ENCODE data around the gene ZNF646.
"Not testable (repeated sequence)": the region's sequence is repeated elsewhere in the genome, so short reads cannot be mapped to it uniquely, and the experiment has no call there.

ZNF646 gene

DNA sequence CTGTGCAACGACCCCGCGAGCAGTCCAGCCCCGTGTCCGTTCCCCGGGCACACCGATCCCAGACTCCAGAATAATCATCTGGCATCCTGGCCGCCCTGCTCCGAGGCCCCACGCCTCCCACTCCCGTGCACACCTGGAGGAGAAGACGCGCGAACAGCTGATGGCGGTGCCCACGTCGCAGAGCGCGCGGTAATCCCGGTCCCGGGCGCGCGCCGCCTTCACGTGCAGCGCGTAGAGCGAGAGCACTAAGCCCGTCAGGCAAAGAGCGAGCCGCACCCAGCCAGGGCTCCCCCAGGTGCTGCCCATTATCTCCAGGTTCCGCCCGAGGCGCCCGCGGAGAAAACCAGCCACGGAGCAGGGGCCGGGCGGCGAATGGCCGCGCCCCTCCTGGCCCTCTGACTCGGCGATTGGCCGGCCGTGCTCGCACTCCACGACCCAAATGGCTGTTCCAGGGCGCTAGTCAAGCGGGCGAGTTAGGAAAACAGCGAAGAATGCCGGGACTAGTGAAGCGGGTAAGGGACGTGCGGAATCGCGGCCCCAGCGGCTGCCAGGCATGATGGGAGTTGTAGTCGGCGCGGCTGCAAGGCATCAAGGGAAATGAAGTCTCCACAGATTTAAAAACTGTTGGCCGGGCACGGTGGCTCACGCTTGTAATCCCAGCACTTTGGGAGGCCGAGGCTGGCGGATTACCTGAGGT is 20.4 kb downstream of the ZNF646 start, which contains the start of gene VKORC1:
Gene VKORC1 (minus strand): TSS at position 374 of the 697 bp plus-strand sequence. CDS start 68 bp downstream, at position 306.
- Histone ChIP-seq H4K20me1 (ENCODE audit: low read depth, low read length) (peaks cover 2% of the 10 kb centered on the region; the same call in 1 of the 2 replicates), H3K36me3 (ENCODE audit: low read length) (no peaks in the 10 kb centered on the region), H3K4me2 (ENCODE audit: low read depth, low read length, poor library complexity, severe bottlenecking) (peak within 1 kb of the TSS; percentile 72), H3K79me2 (ENCODE audit: insufficient read depth, low read length) (peaks cover 20% of the 10 kb centered on the region), H3K27me3 (ENCODE audit: low read length) (no peaks in the 10 kb centered on the region), H3K9ac (ENCODE audit: low read length) (peak within 1 kb of the TSS; percentile 73), H3K9me3 (ENCODE audit: insufficient read depth, low read length) (no peaks in the 10 kb centered on the region), H3K4me3 (ENCODE audit: insufficient read depth, low read length, poor library complexity, severe bottlenecking) (peak within 1 kb of the TSS; percentile 82), H2AFZ (ENCODE audit: low read depth, low read length, severe bottlenecking) (peak within 1 kb of the TSS; percentile 98), H3K27ac (ENCODE audit: low read depth, low read length) (peak within 1 kb of the TSS; percentile 76), H3F3A (ENCODE audit: insufficient read depth) (peaks cover 10% of the 10 kb centered on the region), H3K9me2 (replicated peaks; ENCODE audit: insufficient read depth, low read length) (no peaks in the 10 kb centered on the region)
- TF ChIP-seq, protein P1, sequence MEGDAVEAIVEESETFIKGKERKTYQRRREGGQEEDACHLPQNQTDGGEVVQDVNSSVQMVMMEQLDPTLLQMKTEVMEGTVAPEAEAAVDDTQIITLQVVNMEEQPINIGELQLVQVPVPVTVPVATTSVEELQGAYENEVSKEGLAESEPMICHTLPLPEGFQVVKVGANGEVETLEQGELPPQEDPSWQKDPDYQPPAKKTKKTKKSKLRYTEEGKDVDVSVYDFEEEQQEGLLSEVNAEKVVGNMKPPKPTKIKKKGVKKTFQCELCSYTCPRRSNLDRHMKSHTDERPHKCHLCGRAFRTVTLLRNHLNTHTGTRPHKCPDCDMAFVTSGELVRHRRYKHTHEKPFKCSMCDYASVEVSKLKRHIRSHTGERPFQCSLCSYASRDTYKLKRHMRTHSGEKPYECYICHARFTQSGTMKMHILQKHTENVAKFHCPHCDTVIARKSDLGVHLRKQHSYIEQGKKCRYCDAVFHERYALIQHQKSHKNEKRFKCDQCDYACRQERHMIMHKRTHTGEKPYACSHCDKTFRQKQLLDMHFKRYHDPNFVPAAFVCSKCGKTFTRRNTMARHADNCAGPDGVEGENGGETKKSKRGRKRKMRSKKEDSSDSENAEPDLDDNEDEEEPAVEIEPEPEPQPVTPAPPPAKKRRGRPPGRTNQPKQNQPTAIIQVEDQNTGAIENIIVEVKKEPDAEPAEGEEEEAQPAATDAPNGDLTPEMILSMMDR (IDR thresholded peaks at IDR 0.05; ENCODE audit: insufficient read depth, low read length, poor library complexity, severe bottlenecking): no peak
- TF ChIP-seq EZH2phosphoT487 (conservative IDR thresholded peaks at IDR 0.05; ENCODE audit: low read length): no peak

DNA sequence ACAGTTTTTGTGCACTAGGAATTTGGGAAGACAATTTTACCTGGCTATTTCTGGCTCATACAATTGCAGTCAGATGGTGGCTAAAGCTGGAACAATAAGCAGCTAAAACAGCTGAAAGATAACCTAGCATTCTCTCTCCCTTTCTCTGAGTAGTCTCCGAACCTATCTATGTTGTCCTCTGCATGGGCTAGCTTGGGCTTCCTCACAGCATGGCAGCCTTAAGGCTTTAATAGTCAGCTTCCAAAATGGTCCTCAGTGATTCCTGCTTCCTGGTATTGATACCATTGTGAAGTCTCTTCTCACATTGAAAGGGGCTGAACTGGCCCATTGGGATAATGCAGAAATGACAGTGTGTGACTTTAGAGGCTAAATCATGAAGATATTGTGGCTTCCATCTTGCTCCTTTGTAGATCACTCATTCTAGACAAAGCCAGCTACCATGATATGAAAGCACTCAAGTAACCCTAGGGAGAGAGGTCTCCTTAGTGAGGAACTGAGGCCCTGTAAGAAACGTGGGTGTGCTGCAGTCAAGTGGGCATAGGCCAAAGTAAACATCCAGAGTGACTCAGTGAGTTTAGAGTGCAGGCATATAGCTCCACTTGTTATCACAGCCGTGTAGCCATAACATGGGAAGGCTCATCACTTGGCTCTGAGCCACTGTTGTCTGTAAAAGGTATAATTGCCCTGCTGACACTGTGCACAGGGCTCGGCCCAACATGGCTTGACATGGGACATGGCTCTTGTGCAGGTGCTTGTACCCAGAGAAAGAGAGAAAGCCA is 25.8 kb downstream of the ZNF646 start:
- Histone ChIP-seq H3K9ac (ENCODE audit: low read length) (no peak overlapping the region), H3K27me3 (ENCODE audit: low read length) (no peaks in the 10 kb centered on the region)

DNA sequence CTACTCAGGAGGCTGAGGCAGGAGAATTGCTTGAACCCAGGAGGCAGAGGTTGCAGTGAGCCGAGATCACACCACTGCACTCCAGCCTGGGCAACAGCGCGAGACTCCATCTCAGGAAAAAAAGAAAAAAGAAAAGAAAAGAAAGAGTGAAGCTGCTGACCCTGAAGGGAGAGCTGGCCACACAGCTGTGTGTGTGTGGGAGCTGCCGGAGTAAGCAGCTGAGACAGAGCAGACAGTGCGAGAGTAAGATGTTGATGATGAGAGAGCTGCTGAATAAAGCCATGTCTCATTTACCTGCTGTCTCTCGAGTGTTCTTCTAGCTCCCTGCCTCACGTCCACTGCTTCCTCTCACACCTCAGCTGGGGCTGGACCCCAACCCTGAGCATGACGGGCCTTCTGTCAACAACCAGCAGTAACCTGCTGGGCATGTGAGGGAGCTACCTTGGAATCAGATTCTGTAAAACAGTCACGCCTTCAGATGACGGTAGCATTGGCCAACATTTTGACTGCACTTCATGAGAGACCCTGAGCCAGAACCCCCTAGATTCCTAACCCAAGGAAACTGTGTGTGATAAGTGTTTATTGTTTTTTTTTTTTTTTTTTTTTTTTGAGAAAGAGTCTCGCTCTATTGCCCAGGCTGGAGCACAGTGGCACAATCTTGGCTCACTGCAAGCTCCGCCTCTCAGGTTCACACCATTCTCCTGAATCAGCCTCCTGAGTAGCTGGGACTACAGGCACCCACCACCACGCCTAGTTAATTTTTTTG is 26.8 kb downstream of the ZNF646 start:
- not testable (repeated sequence) for H3K4me3 ChIP-seq (ENCODE audit: insufficient read depth, low read length, poor library complexity, severe bottlenecking); H3K27me3 ChIP-seq (ENCODE audit: low read length); H3K36me3 ChIP-seq (ENCODE audit: low read length); H3K9me2 ChIP-seq (replicated peaks; ENCODE audit: insufficient read depth, low read length); H3K79me2 ChIP-seq (ENCODE audit: insufficient read depth, low read length); H4K20me1 ChIP-seq (ENCODE audit: low read depth, low read length); H3K4me2 ChIP-seq (ENCODE audit: low read depth, low read length, poor library complexity, severe bottlenecking); H2AFZ ChIP-seq (ENCODE audit: low read depth, low read length, severe bottlenecking); H3F3A ChIP-seq (ENCODE audit: insufficient read depth); H3K27ac ChIP-seq (ENCODE audit: low read depth, low read length); H3K9ac ChIP-seq (ENCODE audit: low read length); H3K9me3 ChIP-seq (ENCODE audit: insufficient read depth, low read length)

More for the DNA sequence above, 25.8 kb downstream of the ZNF646 start:
- TF ChIP-seq, protein P1 (IDR thresholded peaks at IDR 0.05; ENCODE audit: insufficient read depth, low read length, poor library complexity, severe bottlenecking): no peak
- no peak for TF ChIP-seq EZH2phosphoT487 (conservative IDR thresholded peaks at IDR 0.05; ENCODE audit: low read length)
- no peaks in the 10 kb centered on the region for H3K9me2 ChIP-seq (replicated peaks; ENCODE audit: insufficient read depth, low read length)
- no peak overlapping the region for H3K4me2 ChIP-seq (ENCODE audit: low read depth, low read length, poor library complexity, severe bottlenecking)
- no peaks in the 10 kb centered on the region for H3K79me2 ChIP-seq (ENCODE audit: insufficient read depth, low read length)
- no peak overlapping the region for H3K4me3 ChIP-seq (ENCODE audit: insufficient read depth, low read length, poor library complexity, severe bottlenecking)
- no peak overlapping the region for H3K27ac ChIP-seq (ENCODE audit: low read depth, low read length)
- H2AFZ ChIP-seq (ENCODE audit: low read depth, low read length, severe bottlenecking): no peak overlapping the region
- H3K9me3 ChIP-seq (ENCODE audit: insufficient read depth, low read length): no peaks in the 10 kb centered on the region
- H4K20me1 ChIP-seq (ENCODE audit: low read depth, low read length): no peaks in the 10 kb centered on the region
- H3K36me3 ChIP-seq (ENCODE audit: low read length): no peaks in the 10 kb centered on the region
- H3F3A ChIP-seq (ENCODE audit: insufficient read depth): peaks cover 4% of the 10 kb centered on the region; the same call in 1 of the 2 replicates

Measured in SU-DHL-6 (cell line).